Fibroblast of skin of scalp (primary cell): Measurements from ENCODE around the gene CAPN3.
A peak's percentile ranks its signal among the peaks of the same experiment; 100 is the strongest.

Experiments used
- DNase-seq: peaks from one replicate; pipeline ENCODE4 v3.0.0-alpha.2; 2013

Gene CAPN3

GRCh38 chr15:42401544-42402454 is 42.5 kb downstream of the CAPN3 start:
- DNase-seq: no peak

GRCh38 chr15:42402455-42403205 is 43.3 kb downstream of the CAPN3 start:
- DNase-seq: no peak

GRCh38 chr15:42403389-42403788 is 44.1 kb downstream of the CAPN3 start:
- DNase-seq: no peak

GRCh38 chr15:42404461-42405235 is 45.3 kb downstream of the CAPN3 start:
- DNase-seq: no peak

- DNase-seq: no peak
These were observed 46.7 kb downstream of the CAPN3 start for GRCh38 chr15:42405863-42406482.

GRCh38 chr15:42408178-42408577 is 48.9 kb downstream of the CAPN3 start:
- no peak for DNase-seq

GRCh38 chr15:42409011-42409410 is 49.7 kb downstream of the CAPN3 start:
- DNase-seq: no peak

- no peak for DNase-seq
These were observed 52.6 kb downstream of the CAPN3 start for GRCh38 chr15:42411884-42412283.

- DNase-seq: no peak
These were observed 54.6 kb downstream of the CAPN3 start for GRCh38 chr15:42413920-42414319.

GRCh38 chr15:42419369-42419768 is 60.1 kb downstream of the CAPN3 start:
- DNase-seq: no peak

GRCh38 chr15:42421376-42421775 is 62.1 kb downstream of the CAPN3 start:
- DNase-seq: no peak

- peak; percentile 93 for DNase-seq
These were observed 68.3 kb downstream of the CAPN3 start for GRCh38 chr15:42427429-42428223.

- peak; percentile 6 for DNase-seq
These were observed 85.2 kb downstream of the CAPN3 start for GRCh38 chr15:42444415-42445063.

GRCh38 chr15:42445551-42445950 is 86.2 kb downstream of the CAPN3 start:
- no peak for DNase-seq

- DNase-seq: no peak
These were observed 88.3 kb downstream of the CAPN3 start for GRCh38 chr15:42447599-42447998.

- DNase-seq: no peak
These were observed 89.0 kb downstream of the CAPN3 start for GRCh38 chr15:42448281-42448680.

- no peak for DNase-seq
These were observed 90.6 kb downstream of the CAPN3 start for GRCh38 chr15:42449770-42450424.

GRCh38 chr15:42450425-42450790 is 91.1 kb downstream of the CAPN3 start:
- no peak for DNase-seq

GRCh38 chr15:42453826-42454225 is 94.5 kb downstream of the CAPN3 start:
- no peak for DNase-seq

- peak; percentile 43 for DNase-seq
These were observed 97.2 kb downstream of the CAPN3 start for GRCh38 chr15:42456531-42456930.

- DNase-seq: peak; percentile 63
These were observed 97.7 kb downstream of the CAPN3 start for GRCh38 chr15:42456971-42457370.
